Mucosa of descending colon (tissue), 3 donors: ENCODE results near the gene DHRS7C. TPM values are rescaled to one million over a fixed set of nuclear protein-coding genes. Genes with fewer than 3 reads are reported as not detected.

Experiments
- ATAC-seq: fragments of 200-7000 bp; cut with Tn5 transposase; one replicate; pipeline ENCODE4 v1.9.1; 2020; ENCODE audit warnings: mild to moderate bottlenecking, moderate library complexity
- DNase-seq, 3 donors: peaks; one replicate each; pipeline ENCODE4 v3.0.0-alpha.2; 2020
- H3K36me3 ChIP-seq: fragments of 200-600 bp; one replicate; pipeline ENCODE4 v1.8.0; 2021; ENCODE audit warnings: low read depth, mild to moderate bottlenecking
- H3K4me1 ChIP-seq: fragments of 200-600 bp; one replicate; pipeline ENCODE4 v1.8.0; 2021; ENCODE audit warnings: low read depth, mild to moderate bottlenecking
- H3K4me3 ChIP-seq: fragments of 200-600 bp; one replicate; pipeline ENCODE4 v1.8.0; 2021; ENCODE audit warnings: mild to moderate bottlenecking
- H3K9me3 ChIP-seq: fragments of 200-600 bp; one replicate; pipeline ENCODE4 v1.8.0; 2021; ENCODE audit warnings: mild to moderate bottlenecking
- CTCF ChIP-seq: fragments of 200-600 bp; IDR thresholded peaks from one replicate; pipeline ENCODE4 v1.8.0; 2022; ENCODE audit warnings: antibody characterized with exemption, mild to moderate bottlenecking
- intact Hi-C, 2 donors: fragments of 100-400 bp; cut with DNase I in 1 of 2; cut with micrococcal nuclease in 1 of 2; formaldehyde crosslinking; loops; one replicate each; pipeline versions ENCODE4 v1.11.0 to v1.11.1; 2022; cut with DNase I, micrococcal nuclease
- long read RNA-seq, 2 donors: library from polyadenylated mRNA; unstranded; transcript quantifications; one replicate each; pipeline ENCODE4 v2.0.0, GENCODE V29; 2019 to 2021
- total RNA-seq, 3 donors: library from RNA; stranded (reverse); fragmentation: NEBNext Ultra II Directional in 2 of 3; extraction: Animal tissue kit (Norgen Biotek cat#: 25700) in 2 of 3; gene quantifications; one replicate each; pipeline versions ENCODE4 v1.2.1 to v1.2.4, GENCODE V29; 2021 to 2023
- donor health status: DM: no; HTN: no; CAD: no; lungs with moderate emphysema.
- donor health status: DM: no; HTN: no; CAD: no.
- donor health status: DM: no; HTN: yes; CAD: no.

DHRS7C gene
- under 1 TPM in 1 of 3 donors, not detected in 2; 0.85 TPM for total RNA-seq
- long read RNA-seq, donor 1 = 0 reads
- long read RNA-seq, donor 2, partial matches to known transcripts = 0 of 1 reads
- long read RNA-seq, donor 2, other reads (novel, unspliced or antisense) = 0 of 1 reads

GRCh38 chr17:9790889-9791876, at the start of gene DHRS7C:
DHRS7C (minus strand) TSS chr17:9791592; CDS start chr17:9791284, 308 bp downstream.
- DNase-seq = peak in 1 of 3 donors; percentile 5
- Histone ChIP-seq H3K4me1 (no peaks in the 10 kb centered on the region), H3K36me3 (no peaks in the 10 kb centered on the region), H3K4me3 (no peak within 1 kb of the TSS), H3K9me3 (no peaks in the 10 kb centered on the region)
- no peak for TF ChIP-seq CTCF
- intact Hi-C loops = no loop called here
- ATAC-seq = no peak

- Histone ChIP-seq H3K36me3 (no peaks in the 10 kb centered on the region), H3K4me3 (no peak overlapping the region), H3K4me1 (no peaks in the 10 kb centered on the region), H3K9me3 (no peaks in the 10 kb centered on the region)
- TF ChIP-seq CTCF = no peak
- no peak for ATAC-seq
- intact Hi-C loops = no loop called here
- DNase-seq = no peak
Observed at GRCh38 chr17:9839433-9839832, 48.0 kb upstream of the DHRS7C start.

GRCh38 chr17:9837551-9838471, 46.4 kb upstream of the DHRS7C start:
- Histone ChIP-seq H3K4me1 (no peaks in the 10 kb centered on the region), H3K9me3 (no peaks in the 10 kb centered on the region), H3K36me3 (no peaks in the 10 kb centered on the region), H3K4me3 (no peak overlapping the region)
- intact Hi-C loops = no loop called here
- no peak for TF ChIP-seq CTCF
- peak in 1 of 3 donors; percentile 22 for DNase-seq
- ATAC-seq = no peak

- DNase-seq = no peak
- ATAC-seq = no peak
- Histone ChIP-seq H3K4me1 (no peaks in the 10 kb centered on the region), H3K36me3 (no peaks in the 10 kb centered on the region), H3K9me3 (no peaks in the 10 kb centered on the region), H3K4me3 (no peak overlapping the region)
- TF ChIP-seq CTCF = no peak
- intact Hi-C loops = no loop called here
Observed at GRCh38 chr17:9833922-9834321, 42.5 kb upstream of the DHRS7C start.

GRCh38 chr17:9830711-9831110, 39.3 kb upstream of the DHRS7C start:
- H3K4me1 ChIP-seq = no peaks in the 10 kb centered on the region
- TF ChIP-seq CTCF = no peak
- H3K36me3 ChIP-seq = no peaks in the 10 kb centered on the region
- no peaks in the 10 kb centered on the region for H3K9me3 ChIP-seq
- intact Hi-C loops = no loop called here
- no peak overlapping the region for H3K4me3 ChIP-seq
- ATAC-seq = no peak
- DNase-seq = no peak
